ENCODE data around the gene TRPM1.

The TRPM1 gene

GRCh38 chr15:30962079-30962478 is 139.4 kb downstream of the TRPM1 start:
- no peak for DNase-seq

- DNase-seq = no peak
These were observed 143.3 kb downstream of the TRPM1 start for GRCh38 chr15:30958219-30958618.

GRCh38 chr15:30956216-30957124 is 145.1 kb downstream of the TRPM1 start:
- DNase-seq = no peak

- DNase-seq = no peak
These were observed 146.9 kb downstream of the TRPM1 start for GRCh38 chr15:30954674-30955073.

- no peak for DNase-seq
These were observed 147.7 kb downstream of the TRPM1 start for GRCh38 chr15:30953731-30954378.

- no peak for DNase-seq
These were observed 148.3 kb downstream of the TRPM1 start for GRCh38 chr15:30953183-30953582.

Data from NCI-H1930 (cell line).